Tibial artery (tissue), 4 donors: ENCODE measurements around the gene FITM1.

Source experiments
- DNase-seq, 2 donors: peaks; one replicate each; pipeline ENCODE4 v3.0.0-alpha.2; 2019
- H3K27ac ChIP-seq, 2 donors: fragments of 200-600 bp; sonication (generic) in 1 of 2; 1 replicate in 1 of 2; 2 replicates in 1 of 2; pipeline ENCODE4 v1.5.1; 2018 to 2019; ENCODE audit warnings: mild to moderate bottlenecking in 1 of 2
- H3K27me3 ChIP-seq, 2 donors: fragments of 200-600 bp; sonication (generic) in 1 of 2; one replicate each; pipeline versions ENCODE4 v1.5.1 to v1.6.0; 2016 to 2019
- H3K36me3 ChIP-seq, 3 donors: fragments of 200-600 bp; sonication (generic) in 2 of 3; one replicate each; pipeline ENCODE4 v1.5.1; 2016 to 2019; ENCODE audit warnings: mild to moderate bottlenecking in 2 of 3
- H3K4me1 ChIP-seq, 4 donors: fragments of 200-600 bp; sonication (generic) in 2 of 4; 1 replicate in 3 of 4; 2 replicates in 1 of 4; pipeline ENCODE4 v1.5.1; 2016 to 2019
- H3K4me3 ChIP-seq, 2 donors: fragments of 200-600 bp; sonication (generic) in 1 of 2; 1 replicate in 1 of 2; 2 replicates in 1 of 2; pipeline ENCODE4 v1.5.1; 2018 to 2019; ENCODE audit warnings: mild to moderate bottlenecking in 2 of 2
- H3K9me3 ChIP-seq, 3 donors: fragments of 200-600 bp; sonication (generic) in 1 of 3; one replicate each; pipeline ENCODE4 v1.5.1; 2016 to 2019
- CTCF ChIP-seq, 2 experiments: fragments of 200-600 bp in 1 of 2; fragments of 450-650 bp in 1 of 2; IDR thresholded peaks; one replicate each; pipeline ENCODE4 v1.5.1; 2017 to 2019; ENCODE audit warnings: antibody characterized with exemption in 2 of 2, mild to moderate bottlenecking in 1 of 2, moderate library complexity in 1 of 2
- intact Hi-C: fragments of 100-400 bp; cut with DNase I; formaldehyde crosslinking; loops from one replicate; pipeline ENCODE4 v1.15.0; 2023; ENCODE audit warnings: low total_unique reads

Gene FITM1

DNA sequence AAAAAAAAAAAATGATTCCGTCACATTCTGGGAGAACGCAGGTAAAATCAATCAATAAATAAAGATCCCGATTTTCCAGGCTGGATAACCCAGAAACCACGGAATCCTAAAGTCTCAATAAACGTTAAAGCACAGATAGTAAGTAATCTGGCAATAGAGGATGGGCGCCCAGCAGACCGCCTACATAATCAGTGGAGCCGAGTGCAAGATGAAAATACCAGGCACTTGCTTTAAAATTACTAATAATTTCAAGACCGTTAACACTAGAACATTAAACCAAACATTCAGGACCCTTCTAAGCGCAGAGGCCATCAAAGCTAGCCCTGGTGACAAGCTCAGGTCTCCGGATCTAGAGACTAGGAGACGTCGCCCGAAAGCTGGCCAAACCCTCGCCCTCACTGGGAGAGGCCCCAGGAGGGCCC, 17.1 kb upstream of the FITM1 start:
- TF ChIP-seq CTCF (IDR thresholded peaks at IDR 0.05): no peak
- H3K27ac ChIP-seq: peak overlapping the region; percentile 95 to 98
- H3K36me3 ChIP-seq: peaks cover 11 to 20% (median 16%) of the 10 kb centered on the region in 3 donors
- no peak for DNase-seq
- peak overlapping the region; percentile 65 to 80 for H3K4me3 ChIP-seq
- peaks cover 0 to 31% (median 22%) of the 10 kb centered on the region in 4 donors for H3K4me1 ChIP-seq
- no peaks in the 10 kb centered on the region for H3K9me3 ChIP-seq
- no peaks in the 10 kb centered on the region for H3K27me3 ChIP-seq
- intact Hi-C loops: no loop called here

GRCh38 chr14:24113801-24114531, 16.5 kb upstream of the FITM1 start:
- no peak for TF ChIP-seq CTCF (IDR thresholded peaks at IDR 0.05)
- peak; percentile 87 to 95 for DNase-seq
- Histone ChIP-seq H3K4me3 (peak overlapping the region; percentile 65 to 80), H3K27me3 (no peaks in the 10 kb centered on the region), H3K4me1 (peaks cover 0 to 27% (median 18%) of the 10 kb centered on the region in 4 donors), H3K36me3 (peaks cover 17 to 26% (median 21%) of the 10 kb centered on the region in 3 donors), H3K27ac (peak overlapping the region; percentile 95 to 98), H3K9me3 (no peaks in the 10 kb centered on the region)
- intact Hi-C loops: no loop called here

DNA sequence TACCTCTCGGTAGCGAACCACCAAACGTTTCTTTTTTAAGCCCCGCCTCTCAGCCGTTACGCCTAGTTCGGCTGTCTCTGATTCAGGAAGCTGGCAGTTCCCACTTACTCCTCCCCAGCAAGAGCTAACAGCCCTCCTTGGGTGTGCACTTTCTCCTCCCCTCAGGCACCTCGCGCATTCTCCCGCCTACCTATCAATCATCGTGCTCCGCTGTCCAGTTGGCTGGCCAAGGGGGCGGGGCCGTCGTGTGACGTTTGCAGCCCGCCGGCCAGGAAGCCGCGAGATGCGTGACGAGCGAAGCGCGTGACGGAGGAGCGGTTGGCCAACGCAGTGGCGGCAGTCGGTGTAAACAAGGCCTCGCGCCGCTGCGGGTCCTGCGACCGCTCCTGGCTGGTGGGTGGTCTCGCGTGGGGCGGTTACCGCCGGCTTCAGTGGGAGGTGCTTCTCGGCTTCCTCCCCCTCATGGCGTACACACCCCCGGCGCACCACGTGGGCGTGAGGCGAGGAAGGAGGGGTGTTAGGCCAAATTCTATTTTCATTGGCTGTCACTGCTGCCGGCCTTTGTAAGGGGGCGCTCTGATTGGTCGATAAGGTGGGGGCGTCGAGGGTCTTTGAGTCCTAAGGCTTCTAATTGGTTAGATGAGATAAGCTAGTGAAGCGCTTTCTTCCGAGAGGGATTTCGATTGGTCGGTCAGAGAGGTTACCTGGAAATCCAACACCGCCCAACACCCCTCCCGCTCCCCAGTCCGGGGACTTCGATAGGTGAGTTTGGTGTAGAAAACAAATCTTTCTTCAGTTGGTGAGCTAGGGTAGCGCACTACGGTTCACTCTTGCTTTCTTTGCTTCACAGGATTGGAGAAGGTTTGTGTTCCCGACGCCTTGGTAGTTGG, 15.7 kb upstream of the FITM1 start, which contains the start of the genes DCAF11 and NRL:
DCAF11 (plus strand) TSS at position 246 of the 890 bp plus-strand sequence. CDS start 818 bp downstream, outside the sequence.
NRL (minus strand) TSS at position 418 of the 890 bp plus-strand sequence. CDS start 32,101 bp downstream, outside the sequence.
- Histone ChIP-seq H3K36me3 (peaks cover 25 to 34% (median 29%) of the 10 kb centered on the region in 3 donors), H3K27me3 (no peaks in the 10 kb centered on the region), H3K4me3 (peak within 1 kb of the TSS; percentile 65 to 80), H3K27ac (peak within 1 kb of the TSS; percentile 95 to 98), H3K4me1 (peaks cover 0 to 26% (median 17%) of the 10 kb centered on the region in 4 donors), H3K9me3 (no peaks in the 10 kb centered on the region)
- TF ChIP-seq CTCF (IDR thresholded peaks at IDR 0.05): peak in 1 of 2 experiments; percentile 14
- intact Hi-C loops: no loop called here
- DNase-seq: peak; percentile 99

GRCh38 chr14:24115422-24116127, 14.9 kb upstream of the FITM1 start:
- no peak for DNase-seq
- TF ChIP-seq CTCF (IDR thresholded peaks at IDR 0.05): no peak
- intact Hi-C loops: no loop called here
- Histone ChIP-seq H3K9me3 (no peaks in the 10 kb centered on the region), H3K36me3 (peaks cover 33 to 42% (median 37%) of the 10 kb centered on the region in 3 donors), H3K27me3 (no peaks in the 10 kb centered on the region), H3K27ac (peak overlapping the region; percentile 95 to 98), H3K4me1 (peaks cover 0 to 26% (median 17%) of the 10 kb centered on the region in 4 donors), H3K4me3 (peak overlapping the region; percentile 65 to 80)
